GM21737 (cell line): ENCODE results near the gene LRRK1.

Experiments
- ATAC-seq: cut with Tn5 transposase; IDR thresholded peaks from one replicate; pipeline ENCODE4 v1.9.1; 2021; ENCODE audit warnings: mild to moderate bottlenecking, moderate library complexity; ENCODE audit not compliant: unreplicated experiment

The LRRK1 gene

GRCh38 chr15:101037090-101037830 lies 118.1 kb downstream of the LRRK1 start:
- ATAC-seq = no peak

GRCh38 chr15:101038327-101039003 lies 119.3 kb downstream of the LRRK1 start:
- no peak for ATAC-seq

GRCh38 chr15:101039461-101039860 lies 120.3 kb downstream of the LRRK1 start:
- no peak for ATAC-seq

GRCh38 chr15:101042320-101042719 lies 123.2 kb downstream of the LRRK1 start:
- no peak for ATAC-seq

GRCh38 chr15:101043011-101043410 lies 123.9 kb downstream of the LRRK1 start:
- ATAC-seq = no peak

GRCh38 chr15:101043911-101044624 lies 124.9 kb downstream of the LRRK1 start:
- no peak for ATAC-seq

- no peak for ATAC-seq
Measured at GRCh38 chr15:101044625-101045235, 125.6 kb downstream of the LRRK1 start.

GRCh38 chr15:101045236-101045646 lies 126.1 kb downstream of the LRRK1 start:
- no peak for ATAC-seq

- ATAC-seq = no peak
Measured at GRCh38 chr15:101045835-101046691, 126.9 kb downstream of the LRRK1 start.

- no peak for ATAC-seq
Measured at GRCh38 chr15:101046826-101047225, 127.7 kb downstream of the LRRK1 start.

GRCh38 chr15:101047301-101047781 lies 128.2 kb downstream of the LRRK1 start:
- ATAC-seq = no peak

GRCh38 chr15:101048176-101048575 lies 129.0 kb downstream of the LRRK1 start:
- no peak for ATAC-seq

- no peak for ATAC-seq
Measured at GRCh38 chr15:101048581-101049030, 129.4 kb downstream of the LRRK1 start.

- ATAC-seq = no peak
Measured at GRCh38 chr15:101049282-101049681, 130.1 kb downstream of the LRRK1 start.

GRCh38 chr15:101049856-101050622 lies 130.9 kb downstream of the LRRK1 start:
- ATAC-seq = no peak

- ATAC-seq = no peak
Measured at GRCh38 chr15:101050623-101051290, 131.6 kb downstream of the LRRK1 start.

- ATAC-seq = no peak
Measured at GRCh38 chr15:101051291-101052030, 132.3 kb downstream of the LRRK1 start.

GRCh38 chr15:101052031-101052620 lies 133.0 kb downstream of the LRRK1 start:
- no peak for ATAC-seq
